ENCODE results near the gene AIRE.

The AIRE gene

DNA sequence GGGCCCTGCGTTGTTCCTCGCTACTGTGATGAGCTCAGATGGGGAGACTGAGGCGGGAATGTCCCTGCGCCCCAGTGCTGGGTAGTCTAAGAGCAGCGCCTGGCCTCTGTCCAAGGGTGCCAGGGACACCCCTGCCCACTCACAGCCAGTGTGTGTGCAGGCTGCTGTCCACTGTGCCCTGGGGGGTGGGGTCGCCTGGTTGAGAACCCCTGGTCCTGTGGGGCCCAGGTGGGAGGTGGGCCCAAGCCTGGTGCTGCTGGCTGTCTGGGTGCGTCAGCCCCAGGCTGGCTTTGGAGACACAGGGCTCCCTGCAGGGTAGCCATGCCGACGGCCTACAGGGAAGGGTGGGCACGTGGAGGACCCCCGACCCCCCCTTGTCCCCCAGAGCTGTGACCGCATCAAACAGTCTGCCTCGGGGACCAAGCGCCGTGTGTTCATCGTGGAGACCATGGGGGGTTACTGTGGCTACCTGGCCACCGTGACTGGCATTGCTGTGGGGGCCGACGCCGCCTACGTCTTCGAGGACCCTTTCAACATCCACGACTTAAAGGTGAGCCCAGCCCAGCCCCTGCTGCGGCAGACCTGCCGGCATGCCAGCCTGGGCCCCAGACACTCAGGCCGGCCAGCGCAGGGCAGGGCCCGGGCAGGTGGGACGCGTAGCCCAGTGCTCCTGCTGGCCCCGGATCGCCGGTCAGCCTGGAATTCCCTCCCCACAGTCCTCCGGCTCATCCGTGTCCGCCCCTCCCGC is 38.6 kb downstream of the AIRE start:
- FAIRE-seq (no peak), DNase-seq (ENCODE audit: insufficient read length) (no peak)
- TF ChIP-seq POLR2AphosphoS5 (IDR thresholded peaks at IDR 0.05; ENCODE audit: low read depth, low read length) (no peak), TAF1 (IDR thresholded peaks at IDR 0.05; ENCODE audit: borderline replicate concordance, low read depth, low read length) (no peak), POLR2A (IDR thresholded peaks at IDR 0.05; ENCODE audit: low read depth, low read length) (no peak)

DNA sequence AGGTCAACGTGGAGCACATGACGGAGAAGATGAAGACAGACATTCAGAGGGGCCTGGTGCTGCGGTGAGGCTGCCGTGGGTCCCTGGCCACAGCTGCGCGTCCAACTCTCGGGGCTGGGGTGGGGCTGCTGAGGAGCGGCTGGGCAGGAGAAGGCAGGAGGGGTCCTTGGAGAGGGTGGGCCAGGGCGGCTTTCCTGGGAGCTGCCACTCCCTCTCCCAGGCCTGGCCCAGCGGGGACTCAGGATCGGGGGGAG is 39.1 kb downstream of the AIRE start:
- no peak for FAIRE-seq
- TF ChIP-seq POLR2A (IDR thresholded peaks at IDR 0.05; ENCODE audit: low read depth, low read length): no peak
- TF ChIP-seq POLR2AphosphoS5 (IDR thresholded peaks at IDR 0.05; ENCODE audit: low read depth, low read length): no peak
- no peak for TF ChIP-seq TAF1 (IDR thresholded peaks at IDR 0.05; ENCODE audit: borderline replicate concordance, low read depth, low read length)
- no peak for DNase-seq (ENCODE audit: insufficient read length)

DNA sequence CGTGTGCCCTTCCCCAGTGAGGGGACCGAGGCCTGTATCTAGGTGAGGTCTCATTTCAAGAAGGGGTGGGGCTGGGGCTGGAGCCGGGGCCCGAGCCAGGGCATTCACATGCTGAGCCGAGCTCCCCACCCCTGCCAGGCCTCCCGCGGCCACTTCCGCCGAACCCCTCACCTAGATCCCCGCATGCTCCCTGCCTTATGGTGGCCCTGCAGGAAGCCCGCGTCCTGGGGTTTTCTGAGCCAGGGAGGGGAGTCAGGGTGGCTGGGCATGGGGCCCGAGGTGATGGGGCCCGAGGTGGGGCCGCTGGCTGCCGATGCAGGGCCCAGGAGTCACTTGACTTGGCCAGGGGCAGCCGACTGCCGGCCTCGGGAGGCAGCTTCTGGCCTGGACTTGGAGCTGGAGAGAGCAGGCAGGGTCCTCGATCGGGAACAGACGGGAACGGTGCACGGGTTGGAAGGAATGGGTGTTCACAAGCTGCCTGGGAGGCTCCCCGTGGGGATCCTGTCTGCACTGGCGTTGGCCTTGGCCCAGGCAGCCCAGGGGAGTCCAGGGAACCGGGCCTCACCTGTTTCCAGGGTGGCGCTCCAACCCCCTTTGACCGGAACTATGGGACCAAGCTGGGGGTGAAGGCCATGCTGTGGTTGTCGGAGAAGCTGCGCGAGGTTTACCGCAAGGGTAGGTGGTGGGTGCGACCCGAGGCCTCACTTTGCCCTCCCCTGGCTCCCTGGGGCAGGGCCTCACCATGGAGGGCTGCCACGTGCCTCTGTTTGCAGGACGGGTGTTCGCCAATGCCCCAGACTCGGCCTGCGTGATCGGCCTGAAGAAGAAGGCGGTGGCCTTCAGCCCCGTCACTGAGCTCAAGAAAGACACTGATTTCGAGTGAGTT is 40.0 kb downstream of the AIRE start:
- TF ChIP-seq POLR2AphosphoS5 (IDR thresholded peaks at IDR 0.05; ENCODE audit: low read depth, low read length) (0 out of 2 replicates have a peak, but pooled peaks have one; percentile 28), TAF1 (IDR thresholded peaks at IDR 0.05; ENCODE audit: borderline replicate concordance, low read depth, low read length) (no peak), POLR2A (IDR thresholded peaks at IDR 0.05; ENCODE audit: low read depth, low read length) (peak; percentile 34; the same call in 1 of the 2 replicates)
- DNase-seq (ENCODE audit: insufficient read length): no peak
- no peak for FAIRE-seq

GRCh38 chr21:44326272-44326647 is 40.6 kb downstream of the AIRE start:
- FAIRE-seq: no peak

DNA sequence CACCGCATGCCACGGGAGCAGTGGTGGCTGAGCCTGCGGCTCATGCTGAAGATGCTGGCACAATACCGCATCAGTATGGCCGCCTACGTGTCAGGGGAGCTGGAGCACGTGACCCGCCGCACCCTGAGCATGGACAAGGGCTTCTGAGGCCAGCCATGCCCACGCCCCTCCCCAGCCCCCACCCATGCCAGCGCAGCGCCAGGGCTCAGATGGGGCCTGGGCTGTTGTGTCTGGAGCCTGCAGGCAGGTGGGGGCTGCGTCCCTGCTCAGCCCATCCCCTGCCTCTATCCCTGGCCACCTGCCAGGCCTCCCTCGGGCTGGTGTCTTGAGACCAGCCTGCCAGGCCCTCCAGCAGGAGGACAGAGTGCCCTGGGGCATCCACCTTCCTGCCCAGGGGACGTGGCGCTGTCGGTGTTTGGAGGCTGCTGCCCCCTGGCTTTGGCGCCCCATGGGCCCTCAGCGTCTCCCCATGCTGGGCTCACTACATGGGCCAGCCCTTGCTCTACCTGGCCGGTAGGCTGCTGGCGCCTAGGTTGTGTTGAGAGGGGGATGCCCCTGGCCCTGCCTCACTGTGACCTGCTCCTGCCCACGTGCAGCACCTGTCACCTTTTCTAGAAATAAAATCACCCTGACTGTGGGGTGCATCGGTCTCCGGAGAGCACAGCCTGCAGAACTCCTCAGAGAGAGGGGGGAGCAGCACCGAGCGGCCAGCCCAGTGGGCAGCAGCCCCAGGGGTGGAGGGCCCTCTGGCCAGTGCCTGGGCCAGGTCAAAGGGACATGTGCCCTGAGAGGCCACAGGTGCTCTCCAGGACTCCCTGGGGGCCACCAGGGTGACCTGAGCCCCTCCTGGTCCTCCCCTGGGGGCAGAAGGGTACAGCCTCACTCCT is 41.3 kb downstream of the AIRE start:
- TF ChIP-seq POLR2A (IDR thresholded peaks at IDR 0.05; ENCODE audit: low read depth, low read length) (no peak), POLR2AphosphoS5 (IDR thresholded peaks at IDR 0.05; ENCODE audit: low read depth, low read length) (no peak), TAF1 (IDR thresholded peaks at IDR 0.05; ENCODE audit: borderline replicate concordance, low read depth, low read length) (no peak)
- DNase-seq (ENCODE audit: insufficient read length) (no peak), FAIRE-seq (no peak)

More at GRCh38 chr21:44326272-44326647, 40.6 kb downstream of the AIRE start:
- no peak for TF ChIP-seq POLR2A (IDR thresholded peaks at IDR 0.05; ENCODE audit: low read depth, low read length)
- TF ChIP-seq TAF1 (IDR thresholded peaks at IDR 0.05; ENCODE audit: borderline replicate concordance, low read depth, low read length): no peak
- no peak for TF ChIP-seq POLR2AphosphoS5 (IDR thresholded peaks at IDR 0.05; ENCODE audit: low read depth, low read length)
- DNase-seq (ENCODE audit: insufficient read length): no peak

DNA sequence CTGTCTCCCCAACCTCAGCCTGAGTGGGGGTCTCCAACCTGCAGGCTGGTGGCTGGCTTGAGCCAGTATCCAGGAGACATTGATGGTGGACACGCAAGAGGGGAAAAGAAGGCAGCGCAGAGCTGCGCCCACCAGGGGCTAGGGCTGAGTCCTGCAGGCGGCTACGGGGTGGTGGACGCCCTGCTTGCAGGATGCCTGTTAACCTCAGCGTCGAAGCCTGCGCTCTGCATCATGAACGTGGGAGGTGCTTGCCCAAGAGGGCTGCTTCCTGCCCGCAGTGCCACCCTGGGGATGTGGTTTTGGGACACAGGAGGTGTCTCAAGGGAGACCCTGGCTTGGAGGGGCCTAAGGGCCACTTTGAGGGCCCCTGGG is 41.9 kb downstream of the AIRE start:
- TF ChIP-seq TAF1 (IDR thresholded peaks at IDR 0.05; ENCODE audit: borderline replicate concordance, low read depth, low read length) (no peak), POLR2AphosphoS5 (IDR thresholded peaks at IDR 0.05; ENCODE audit: low read depth, low read length) (no peak; the same call in none of the 2 replicates), POLR2A (IDR thresholded peaks at IDR 0.05; ENCODE audit: low read depth, low read length) (no peak)
- FAIRE-seq (no peak), DNase-seq (ENCODE audit: insufficient read length) (no peak)

- TF ChIP-seq POLR2AphosphoS5 (IDR thresholded peaks at IDR 0.05; ENCODE audit: low read depth, low read length) (no peak; the same call in 1 of the 2 replicates), POLR2A (IDR thresholded peaks at IDR 0.05; ENCODE audit: low read depth, low read length) (peak; percentile 47; the same call in 1 of the 2 replicates)
- no peak for FAIRE-seq
- DNase-seq (ENCODE audit: insufficient read length): no peak
These were observed 42.7 kb downstream of the AIRE start for GRCh38 chr21:44328242-44328895.

DNA sequence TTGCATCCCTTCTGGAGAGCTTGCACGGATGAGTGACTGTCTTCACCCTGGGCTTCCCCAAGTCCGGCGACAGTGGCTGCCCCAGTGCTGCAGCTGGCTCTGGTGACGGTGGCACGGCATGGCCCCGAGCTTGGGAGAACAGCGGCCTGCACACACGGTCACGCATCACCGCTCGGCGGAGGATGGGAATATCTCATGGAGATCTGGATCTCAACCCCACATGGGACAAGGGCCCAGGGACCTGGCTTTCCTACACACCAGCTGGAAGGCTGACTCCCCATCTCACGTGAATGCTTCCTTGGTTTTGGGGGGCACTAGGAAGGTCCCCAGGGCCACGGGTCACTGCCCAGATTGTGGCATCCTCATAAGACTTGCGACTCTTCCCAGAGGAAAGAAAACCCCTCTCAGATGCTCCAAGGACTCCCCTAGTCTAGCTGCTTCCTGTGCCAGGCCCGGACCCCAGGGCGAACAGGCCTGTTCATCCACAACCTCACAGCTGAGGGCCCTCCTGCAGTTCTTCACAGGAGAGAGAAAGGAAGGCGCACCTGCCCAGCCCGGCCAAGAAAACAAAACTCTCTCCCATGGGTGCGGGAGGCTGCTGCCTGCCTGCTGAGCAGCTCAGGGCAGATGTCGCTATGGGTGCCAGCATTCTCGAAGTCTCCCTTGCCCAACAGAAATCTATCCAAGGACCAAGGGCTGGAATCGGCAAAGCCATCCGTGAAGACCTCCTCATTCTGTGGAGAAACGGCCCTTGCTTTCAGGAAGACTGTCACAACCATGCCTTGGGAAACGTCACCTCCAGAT is 43.6 kb downstream of the AIRE start:
- no peak for FAIRE-seq
- TF ChIP-seq TAF1 (IDR thresholded peaks at IDR 0.05; ENCODE audit: borderline replicate concordance, low read depth, low read length) (no peak), POLR2AphosphoS5 (IDR thresholded peaks at IDR 0.05; ENCODE audit: low read depth, low read length) (0 out of 2 replicates have a peak, but pooled peaks have one; percentile 19)
- DNase-seq (ENCODE audit: insufficient read length): no peak

DNA sequence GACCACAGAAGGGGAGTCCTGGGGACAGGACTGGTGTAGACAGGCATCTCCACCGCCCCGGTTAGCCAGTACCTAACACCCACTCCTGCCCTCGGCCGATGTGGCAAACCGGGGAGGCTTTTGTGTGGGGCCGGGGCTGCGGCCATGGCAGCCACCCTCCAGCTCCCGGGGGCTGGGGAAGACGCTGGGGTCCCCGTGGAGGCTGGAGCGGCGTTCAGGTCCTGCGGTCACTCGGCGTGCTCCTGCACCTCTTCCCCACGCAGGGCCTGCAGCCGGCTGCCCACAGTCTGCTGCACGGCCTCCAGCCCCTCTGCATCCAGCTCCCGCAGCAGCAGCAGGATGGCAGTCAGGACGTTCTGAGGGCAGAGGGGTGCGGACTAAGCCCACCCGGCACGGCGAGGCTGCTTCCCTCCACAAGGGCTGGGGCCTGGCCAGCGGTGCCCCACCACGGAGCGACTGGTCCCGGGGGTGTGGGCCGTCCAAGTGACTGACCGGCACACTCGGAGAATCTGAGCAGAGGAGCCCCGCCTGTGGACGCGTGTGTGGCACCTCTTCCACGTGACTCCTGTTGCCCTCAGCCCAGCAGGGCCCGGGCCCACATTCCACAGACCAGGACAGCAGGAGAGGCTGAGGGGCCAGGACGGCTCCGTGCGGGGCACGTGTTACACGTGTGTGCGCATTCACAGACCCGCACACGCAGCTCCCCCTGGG is 44.5 kb downstream of the AIRE start:
- FAIRE-seq: no peak
- no peak for DNase-seq (ENCODE audit: insufficient read length)

More for the DNA sequence above, 44.5 kb downstream of the AIRE start:
- TF ChIP-seq POLR2AphosphoS5 (IDR thresholded peaks at IDR 0.05; ENCODE audit: low read depth, low read length): peak; percentile 68
- peak; percentile 19 for TF ChIP-seq POLR2A (IDR thresholded peaks at IDR 0.05; ENCODE audit: low read depth, low read length)
- TF ChIP-seq TAF1 (IDR thresholded peaks at IDR 0.05; ENCODE audit: borderline replicate concordance, low read depth, low read length): no peak
